Effector memory CD8-positive, alpha-beta T cell (primary cell): Measurements from ENCODE around the gene CCDC146.

Experiments used
- ATAC-seq: fragments of 150-1000 bp; cut with Tn5 transposase; replicated peaks from 2 replicates; pipeline ENCODE4 v1.10.0; 2021; ENCODE audit warnings: mild to moderate bottlenecking, moderate library complexity
- DNase-seq, 3 experiments: peaks; one replicate each; pipeline ENCODE4 v3.0.0; 2021
- H3K27ac Mint-ChIP-seq, 2 donors: one replicate each; pipeline ENCODE4 v1.8.0; 2022; ENCODE audit warnings: mild to moderate bottlenecking in 2 of 2, mixed read lengths in 2 of 2, moderate library complexity in 2 of 2
- H3K27me3 Mint-ChIP-seq, 2 donors: one replicate each; pipeline ENCODE4 v1.8.0; 2022; ENCODE audit warnings: mixed read lengths in 2 of 2
- H3K36me3 Mint-ChIP-seq: one replicate; pipeline ENCODE4 v1.8.0; 2022; ENCODE audit warnings: mild to moderate bottlenecking, moderate library complexity, mixed read lengths; ENCODE audit not compliant: insufficient read depth
- H3K4me1 Mint-ChIP-seq, 2 donors: one replicate each; pipeline ENCODE4 v1.8.0; 2022; ENCODE audit warnings: low read depth in 2 of 2, mixed read lengths in 2 of 2
- H3K4me3 Mint-ChIP-seq, 2 donors: one replicate each; pipeline ENCODE4 v1.8.0; 2022; ENCODE audit warnings: mild to moderate bottlenecking in 2 of 2, mixed read lengths in 2 of 2, moderate library complexity in 2 of 2
- H3K9me3 Mint-ChIP-seq, 2 donors: one replicate each; pipeline ENCODE4 v1.8.0; 2022; ENCODE audit warnings: mixed read lengths in 2 of 2

CCDC146 gene

GRCh38 chr7:77276120-77276519 is 153.7 kb downstream of the CCDC146 start:
- Mint-ChIP-seq H3K36me3 (peaks cover 3% of the 10 kb centered on the region), H3K9me3 (no peaks in the 10 kb centered on the region), H3K4me3 (peak overlapping the region in 1 of 2 donors; percentile 9), H3K27me3 (no peaks in the 10 kb centered on the region), H3K4me1 (peaks cover 0 to 8% of the 10 kb centered on the region in 2 donors), H3K27ac (peak overlapping the region; percentile 15 to 20)
- no peak for DNase-seq
- ATAC-seq = peak; percentile 82

GRCh38 chr7:77281780-77282478 is 159.5 kb downstream of the CCDC146 start:
- Mint-ChIP-seq H3K36me3 (peaks cover 5% of the 10 kb centered on the region), H3K4me1 (no peaks in the 10 kb centered on the region), H3K27ac (no peak overlapping the region), H3K4me3 (no peak overlapping the region), H3K27me3 (no peaks in the 10 kb centered on the region), H3K9me3 (peaks cover 0 to 5% of the 10 kb centered on the region in 2 donors)
- DNase-seq (no peak), ATAC-seq (no peak)

DNA sequence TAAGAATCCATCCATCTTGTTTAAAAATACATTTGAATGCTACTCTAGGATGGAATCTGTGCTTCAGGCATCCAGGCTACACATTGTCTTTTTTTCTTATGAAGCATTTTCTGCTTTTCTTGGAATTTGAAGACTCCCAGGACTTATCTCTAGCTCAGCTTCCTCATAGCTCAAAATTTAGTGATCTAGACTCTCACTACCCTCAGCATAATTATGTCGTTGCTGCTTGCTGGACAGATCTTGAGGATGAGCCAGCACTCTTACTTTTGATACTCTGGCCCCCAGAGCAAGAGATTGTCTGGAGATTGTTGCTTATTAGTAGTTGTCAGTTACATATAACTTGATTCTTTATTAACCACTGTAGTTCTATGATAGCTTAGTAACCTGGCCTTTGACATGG is 160.5 kb downstream of the CCDC146 start:
- ATAC-seq = no peak
- Mint-ChIP-seq H3K9me3 (peaks cover 0 to 5% of the 10 kb centered on the region in 2 donors), H3K4me3 (no peak overlapping the region), H3K4me1 (no peaks in the 10 kb centered on the region), H3K27ac (no peak overlapping the region), H3K27me3 (no peaks in the 10 kb centered on the region), H3K36me3 (peaks cover 5% of the 10 kb centered on the region)
- no peak for DNase-seq

DNA sequence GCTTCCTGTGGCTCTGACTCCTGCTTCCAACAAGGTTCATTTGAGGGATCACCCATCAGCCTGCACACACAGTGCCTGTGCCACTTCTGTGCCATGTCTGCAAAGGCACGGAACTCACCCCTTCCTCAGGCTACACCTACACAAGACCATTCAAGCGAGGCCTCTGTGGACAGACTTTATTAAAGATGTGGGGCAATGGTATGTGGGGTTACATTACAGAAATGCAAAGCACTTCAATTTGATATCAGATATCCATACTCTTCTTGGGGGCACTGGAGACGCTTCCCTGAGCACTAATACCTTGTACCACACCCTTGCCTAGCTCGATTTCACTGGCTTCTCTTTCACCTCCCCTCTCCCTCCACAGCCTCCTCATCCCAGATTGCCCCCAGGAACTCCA is 161.6 kb downstream of the CCDC146 start:
- Mint-ChIP-seq H3K27me3 (no peaks in the 10 kb centered on the region), H3K27ac (no peak overlapping the region), H3K9me3 (peaks cover 0 to 5% of the 10 kb centered on the region in 2 donors), H3K4me1 (no peaks in the 10 kb centered on the region), H3K4me3 (no peak overlapping the region), H3K36me3 (peaks cover 2% of the 10 kb centered on the region)
- ATAC-seq (no peak), DNase-seq (no peak)

- H3K27ac Mint-ChIP-seq = no peak overlapping the region
- no peak for DNase-seq
- no peak for ATAC-seq
- peaks cover 2% of the 10 kb centered on the region for H3K36me3 Mint-ChIP-seq
- peaks cover 0 to 5% of the 10 kb centered on the region in 2 donors for H3K9me3 Mint-ChIP-seq
- no peaks in the 10 kb centered on the region for H3K27me3 Mint-ChIP-seq
- no peaks in the 10 kb centered on the region for H3K4me1 Mint-ChIP-seq
- no peak overlapping the region for H3K4me3 Mint-ChIP-seq
Measured at GRCh38 chr7:77284616-77285015, 162.2 kb downstream of the CCDC146 start.

DNA sequence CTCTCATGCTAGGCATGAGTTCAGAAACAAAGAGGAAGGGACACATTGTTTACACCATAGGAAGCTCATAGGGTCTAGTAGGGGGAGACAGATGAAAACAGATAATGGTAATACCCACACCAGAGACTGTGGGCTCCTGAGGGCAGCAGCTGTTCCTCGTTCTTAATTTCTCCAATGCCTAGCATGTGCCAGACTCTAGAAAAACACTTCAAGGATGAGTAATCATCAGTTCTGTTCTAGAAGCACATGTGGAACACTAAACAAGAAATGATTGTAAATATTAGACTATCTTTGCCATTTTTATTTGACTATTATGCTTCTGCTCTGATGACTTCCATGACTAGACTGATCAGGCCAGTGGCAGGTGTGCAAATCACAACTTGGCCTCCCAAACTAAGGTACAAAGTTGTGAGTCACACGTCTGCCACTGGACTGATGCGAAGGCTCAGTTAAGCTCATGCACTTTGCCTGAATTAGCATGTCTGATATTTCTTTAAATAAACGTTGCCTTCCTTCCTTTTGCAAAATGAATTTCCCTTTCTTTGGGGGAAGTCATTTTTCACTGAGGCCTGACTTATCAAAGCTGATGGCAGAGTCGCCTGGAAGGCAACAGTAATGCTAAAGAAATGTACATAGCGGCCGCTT is 166.4 kb downstream of the CCDC146 start:
- no peaks in the 10 kb centered on the region for H3K27me3 Mint-ChIP-seq
- no peak overlapping the region for H3K27ac Mint-ChIP-seq
- no peak overlapping the region for H3K4me3 Mint-ChIP-seq
- ATAC-seq (no peak), DNase-seq (no peak)
- no peaks in the 10 kb centered on the region for H3K36me3 Mint-ChIP-seq
- H3K4me1 Mint-ChIP-seq = no peaks in the 10 kb centered on the region
- peaks cover 0 to 5% of the 10 kb centered on the region in 2 donors for H3K9me3 Mint-ChIP-seq

- DNase-seq (no peak), ATAC-seq (no peak)
- H3K36me3 Mint-ChIP-seq = no peaks in the 10 kb centered on the region
- no peaks in the 10 kb centered on the region for H3K27me3 Mint-ChIP-seq
- no peak overlapping the region for H3K27ac Mint-ChIP-seq
- H3K9me3 Mint-ChIP-seq = peaks cover 0 to 5% of the 10 kb centered on the region in 2 donors
- H3K4me1 Mint-ChIP-seq = no peaks in the 10 kb centered on the region
- H3K4me3 Mint-ChIP-seq = no peak overlapping the region
Measured at GRCh38 chr7:77289387-77289786, 167.0 kb downstream of the CCDC146 start.

DNA sequence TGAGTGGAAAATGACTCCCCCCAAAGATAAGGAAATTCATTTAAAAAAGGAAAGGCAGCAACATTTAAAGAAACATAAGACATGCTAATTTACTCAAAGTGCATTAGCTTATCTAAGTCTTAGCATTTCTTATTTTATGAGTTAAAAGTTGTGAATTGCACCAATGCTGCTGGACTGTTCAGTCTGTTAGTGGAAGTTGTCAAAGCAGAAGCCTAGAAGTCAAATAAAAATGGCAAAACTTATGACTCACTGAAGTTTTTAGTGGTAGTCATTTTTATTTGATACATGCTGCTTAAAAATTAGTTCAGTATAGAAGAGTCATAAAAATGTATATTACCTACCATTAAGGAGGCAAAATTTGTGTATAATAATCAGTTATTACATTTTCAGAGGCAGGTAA is 168.0 kb downstream of the CCDC146 start:
- Mint-ChIP-seq H3K4me3 (no peak overlapping the region), H3K27me3 (no peaks in the 10 kb centered on the region), H3K36me3 (no peaks in the 10 kb centered on the region), H3K27ac (peak overlapping the region in 1 of 2 donors; percentile 32), H3K9me3 (peaks cover 0 to 5% of the 10 kb centered on the region in 2 donors), H3K4me1 (no peaks in the 10 kb centered on the region)
- ATAC-seq (no peak), DNase-seq (no peak)

DNA sequence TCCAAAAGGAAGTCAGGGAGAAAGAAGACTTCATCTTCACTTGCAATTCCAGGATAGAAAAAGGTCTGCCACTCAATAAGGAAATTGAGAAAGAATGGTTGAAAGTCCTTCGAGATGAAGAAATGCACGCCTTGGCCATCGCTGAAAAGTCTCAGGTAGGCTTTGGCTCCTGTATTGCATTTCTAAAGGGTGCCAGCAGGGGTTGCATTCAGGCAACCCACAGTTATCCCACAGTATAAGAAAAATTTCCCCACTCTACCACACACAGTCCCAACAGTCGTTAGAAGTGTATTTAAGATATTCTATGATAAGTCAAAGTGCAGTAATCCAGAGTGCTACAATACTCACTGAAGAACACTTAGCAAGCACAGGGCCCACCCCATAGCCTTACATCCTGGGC is 170.6 kb downstream of the CCDC146 start:
- no peaks in the 10 kb centered on the region for H3K36me3 Mint-ChIP-seq
- no peak overlapping the region for H3K27ac Mint-ChIP-seq
- H3K4me1 Mint-ChIP-seq = no peaks in the 10 kb centered on the region
- ATAC-seq = no peak
- H3K4me3 Mint-ChIP-seq = no peak overlapping the region
- DNase-seq = no peak
- H3K27me3 Mint-ChIP-seq = no peaks in the 10 kb centered on the region
- no peaks in the 10 kb centered on the region for H3K9me3 Mint-ChIP-seq

- no peaks in the 10 kb centered on the region for H3K36me3 Mint-ChIP-seq
- no peaks in the 10 kb centered on the region for H3K27me3 Mint-ChIP-seq
- no peaks in the 10 kb centered on the region for H3K9me3 Mint-ChIP-seq
- H3K27ac Mint-ChIP-seq = no peak overlapping the region
- no peaks in the 10 kb centered on the region for H3K4me1 Mint-ChIP-seq
- DNase-seq (no peak), ATAC-seq (no peak)
- no peak overlapping the region for H3K4me3 Mint-ChIP-seq
Measured at GRCh38 chr7:77295549-77295948, 173.1 kb downstream of the CCDC146 start.

- ATAC-seq = no peak
- Mint-ChIP-seq H3K36me3 (peaks cover 10% of the 10 kb centered on the region), H3K27ac (no peak overlapping the region)
Measured at GRCh38 chr7:77306231-77307067, 184.0 kb downstream of the CCDC146 start.

DNA sequence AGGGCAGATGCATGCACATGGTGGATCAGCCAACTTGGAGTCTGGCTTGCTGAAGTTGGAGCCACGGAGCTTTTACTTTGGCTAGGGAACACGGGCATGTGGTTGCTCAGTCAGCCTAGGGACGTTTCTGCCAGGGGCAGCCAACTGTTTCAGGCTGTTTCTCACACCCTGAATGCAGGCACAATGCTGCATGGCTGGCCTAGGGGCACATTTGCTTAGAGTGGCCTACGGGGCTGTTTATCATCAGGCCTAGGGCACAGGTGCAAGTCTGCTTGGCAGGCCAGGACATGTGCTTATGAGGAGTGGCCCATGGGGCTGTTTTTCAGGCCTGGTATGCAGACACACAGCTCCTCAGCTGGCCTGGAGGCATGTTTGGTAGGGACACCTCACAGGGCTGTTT is 186.4 kb downstream of the CCDC146 start:
- peaks cover 18% of the 10 kb centered on the region for H3K36me3 Mint-ChIP-seq
- H3K27ac Mint-ChIP-seq = no peak overlapping the region
- H3K4me1 Mint-ChIP-seq = no peaks in the 10 kb centered on the region
- no peak for DNase-seq
- ATAC-seq = no peak
- peaks cover 0 to 3% of the 10 kb centered on the region in 2 donors for H3K9me3 Mint-ChIP-seq
- no peaks in the 10 kb centered on the region for H3K27me3 Mint-ChIP-seq
- no peak overlapping the region for H3K4me3 Mint-ChIP-seq

More at GRCh38 chr7:77306231-77307067, 184.0 kb downstream of the CCDC146 start:
- H3K9me3 Mint-ChIP-seq = peaks cover 6 to 11% of the 10 kb centered on the region in 2 donors
- H3K4me3 Mint-ChIP-seq = no peak overlapping the region
- no peaks in the 10 kb centered on the region for H3K4me1 Mint-ChIP-seq
- no peaks in the 10 kb centered on the region for H3K27me3 Mint-ChIP-seq
- DNase-seq = no peak

GRCh38 chr7:77309714-77310220 is 187.4 kb downstream of the CCDC146 start:
- no peak for ATAC-seq
- Mint-ChIP-seq H3K27ac (no peak overlapping the region), H3K4me3 (no peak overlapping the region), H3K4me1 (peaks cover 0 to 3% of the 10 kb centered on the region in 2 donors), H3K36me3 (peaks cover 24% of the 10 kb centered on the region), H3K27me3 (no peaks in the 10 kb centered on the region), H3K9me3 (peaks cover 0 to 3% of the 10 kb centered on the region in 2 donors)
- no peak for DNase-seq
